Measurements from ENCODE around the gene SCART1. TPM values are rescaled to one million over a fixed set of nuclear protein-coding genes. Genes with fewer than 3 reads are reported as not detected.
"Not testable (repeated sequence)": the region's sequence is repeated elsewhere in the genome, so short reads cannot be mapped to it uniquely, and the experiment has no call there.

SCART1 gene
- total and polyA plus RNA-seq, 8 donors = 0.43 to 9.3 (median 5.9) TPM; not detected in 1

- Histone ChIP-seq H3K36me3 (no peaks in the 10 kb centered on the region), H3K9me3 (peaks cover 0 to 13% (median 8%) of the 10 kb centered on the region in 4 donors), H3K4me1 (no peaks in the 10 kb centered on the region), H3K27me3 (no peaks in the 10 kb centered on the region), H3K27ac (no peak overlapping the region), H3K4me3 (no peak overlapping the region)
- intact Hi-C loops (cut with DNase I; ENCODE audit: low total_unique reads) = no loop called here
- DNase-seq = no peak
- TF ChIP-seq POLR2A (IDR thresholded peaks at IDR 0.05) (no peak), POLR2AphosphoS5 (IDR thresholded peaks at IDR 0.05) (no peak), CTCF (IDR thresholded peaks at IDR 0.05) (no peak), EP300 (IDR thresholded peaks at IDR 0.05) (no peak)
- WGBS, 5 donors = 16 to 41% (median 27%) methylated on average over 4 of the region's 4 CpGs
Measured at GRCh38 chr10:133511907-133512528, 58.3 kb downstream of the SCART1 start.

GRCh38 chr10:133515471-133515870, 61.7 kb downstream of the SCART1 start:
- Histone ChIP-seq H3K27ac (no peak overlapping the region), H3K4me3 (no peak overlapping the region), H3K9me3 (no peaks in the 10 kb centered on the region), H3K27me3 (no peaks in the 10 kb centered on the region), H3K36me3 (no peaks in the 10 kb centered on the region), H3K4me1 (peaks cover 3 to 9% (median 8%) of the 10 kb centered on the region in 4 donors)
- TF ChIP-seq POLR2A (IDR thresholded peaks at IDR 0.05) (no peak), EP300 (IDR thresholded peaks at IDR 0.05) (no peak), POLR2AphosphoS5 (IDR thresholded peaks at IDR 0.05) (no peak), CTCF (IDR thresholded peaks at IDR 0.05) (no peak)
- 76 to 82% (median 78%) methylated on average over 4 of the region's 4 CpGs for WGBS, 5 donors
- DNase-seq = no peak
- intact Hi-C loops (cut with DNase I; ENCODE audit: low total_unique reads) = no loop called here

- Histone ChIP-seq H3K27me3 (no peaks in the 10 kb centered on the region), H3K27ac (no peak overlapping the region), H3K4me3 (no peak overlapping the region), H3K9me3 (no peaks in the 10 kb centered on the region), H3K36me3 (no peaks in the 10 kb centered on the region), H3K4me1 (peaks cover 3 to 14% (median 11%) of the 10 kb centered on the region in 4 donors)
- intact Hi-C loops (cut with DNase I; ENCODE audit: low total_unique reads) = no loop called here
- WGBS, 5 donors = 48 to 59% (median 52%) methylated on average over 4 of the region's 4 CpGs
- no peak for TF ChIP-seq EP300 (IDR thresholded peaks at IDR 0.05)
- TF ChIP-seq POLR2AphosphoS5 (IDR thresholded peaks at IDR 0.05) = no peak
- no peak for TF ChIP-seq POLR2A (IDR thresholded peaks at IDR 0.05)
- no peak for TF ChIP-seq CTCF (IDR thresholded peaks at IDR 0.05)
- DNase-seq = peak in 1 of 2 donors; percentile 30
Measured at GRCh38 chr10:133516057-133516456, 62.3 kb downstream of the SCART1 start.

GRCh38 chr10:133518517-133518916, 64.8 kb downstream of the SCART1 start:
- DNase-seq; H3K9me3 ChIP-seq; H3K4me3 ChIP-seq; H3K27ac ChIP-seq; intact Hi-C loops (cut with DNase I; ENCODE audit: low total_unique reads); H3K27me3 ChIP-seq; H3K36me3 ChIP-seq: not testable (repeated sequence)
- 70 to 78% (median 75%) methylated on average over 5 of the region's 5 CpGs for WGBS, 5 donors
- H3K4me1 ChIP-seq = peaks cover 3 to 14% (median 11%) of the 10 kb centered on the region in 4 donors

Other genes with a start within 250 kb of the SCART1 start
- gene UTF1, start 223.7 kb upstream of the SCART1 start, total RNA-seq = not detected
- gene UTF1, start 223.7 kb upstream of the SCART1 start, polyA plus RNA-seq = not detected
- 1 to 10 TPM in 1 of 5 donors, under 1 TPM in 2, not detected in 2; 0.45 to 3.2 (median 0.58) TPM for gene VENTX, start 216.1 kb upstream of the SCART1 start, total RNA-seq
- gene VENTX, start 216.1 kb upstream of the SCART1 start, polyA plus RNA-seq = under 1 TPM; 0.15 to 0.75 (median 0.35) TPM
- 10 to 100 TPM in 1 of 5 donors, 1 to 10 TPM in 3, not detected in 1; 3.3 to 50.8 (median 5.0) TPM for gene ADAM8, start 177.1 kb upstream of the SCART1 start, total RNA-seq
- gene ADAM8, start 177.1 kb upstream of the SCART1 start, polyA plus RNA-seq = 1 to 10 TPM; 1.8 to 4.4 (median 3.6) TPM
- gene TUBGCP2, start 145.1 kb upstream of the SCART1 start, total RNA-seq = 100 to 1,000 TPM in 1 of 5 donors, 10 to 100 TPM in 4; 18.3 to 117 (median 41.9) TPM
- 10 to 100 TPM; 40.3 to 89.8 (median 68.7) TPM for gene TUBGCP2, start 145.1 kb upstream of the SCART1 start, polyA plus RNA-seq
- gene ZNF511, start 145.0 kb upstream of the SCART1 start, total RNA-seq = 10 to 100 TPM; 12.7 to 82.1 (median 27.2) TPM
- 10 to 100 TPM; 55.8 to 63.4 (median 60.0) TPM for gene ZNF511, start 145.0 kb upstream of the SCART1 start, polyA plus RNA-seq
- 1 to 10 TPM in 2 of 5 donors, not detected in 3; 2.0 to 2.6 TPM for gene CALY, start 117.0 kb upstream of the SCART1 start, total RNA-seq
- under 1 TPM in 2 of 3 donors, not detected in 1; 0.44 to 0.78 TPM for gene CALY, start 117.0 kb upstream of the SCART1 start, polyA plus RNA-seq
- gene PRAP1, start 106.6 kb upstream of the SCART1 start, total RNA-seq = 10 to 100 TPM in 1 of 5 donors, 1 to 10 TPM in 1, not detected in 3; 4.8 to 13.9 TPM
- not detected for gene PRAP1, start 106.6 kb upstream of the SCART1 start, polyA plus RNA-seq
- 10 to 100 TPM in 1 of 5 donors, 1 to 10 TPM in 2, not detected in 2; 6.4 to 16.2 (median 7.2) TPM for gene FUOM, start 95.9 kb upstream of the SCART1 start, total RNA-seq
- gene FUOM, start 95.9 kb upstream of the SCART1 start, polyA plus RNA-seq = 10 to 100 TPM; 19.6 to 38.3 (median 36.7) TPM
- gene ECHS1, start 80.6 kb upstream of the SCART1 start, total RNA-seq = 10 to 100 TPM in 4 of 5 donors, 1 to 10 TPM in 1; 5.3 to 81.7 (median 46.8) TPM
- gene ECHS1, start 80.6 kb upstream of the SCART1 start, polyA plus RNA-seq = 100 to 1,000 TPM in 2 of 3 donors, 10 to 100 TPM in 1; 99.6 to 103 (median 103) TPM
- gene PAOX, start 74.7 kb upstream of the SCART1 start, total RNA-seq = 10 to 100 TPM in 4 of 5 donors, 1 to 10 TPM in 1; 3.3 to 40.0 (median 12.9) TPM
- gene PAOX, start 74.7 kb upstream of the SCART1 start, polyA plus RNA-seq = 10 to 100 TPM in 1 of 3 donors, 1 to 10 TPM in 2; 4.7 to 10.3 (median 6.8) TPM
- gene MTG1, start 59.8 kb upstream of the SCART1 start, total RNA-seq = 100 to 1,000 TPM in 3 of 5 donors, 10 to 100 TPM in 2; 36.7 to 177 (median 133) TPM
- 10 to 100 TPM; 38.8 to 52.9 (median 41.3) TPM for gene MTG1, start 59.8 kb upstream of the SCART1 start, polyA plus RNA-seq
- gene SPRN, start 29.3 kb upstream of the SCART1 start, total RNA-seq = not detected
- gene SPRN, start 29.3 kb upstream of the SCART1 start, polyA plus RNA-seq = 1 to 10 TPM in 1 of 3 donors, under 1 TPM in 1, not detected in 1; 0.18 to 5.2 TPM
- 10 to 100 TPM in 2 of 5 donors, 1 to 10 TPM in 2, not detected in 1; 1.7 to 19.9 (median 11.6) TPM for gene CYP2E1, start 73.4 kb downstream of the SCART1 start, total RNA-seq
- gene CYP2E1, start 73.4 kb downstream of the SCART1 start, polyA plus RNA-seq = 1 to 10 TPM; 4.0 to 5.0 (median 4.6) TPM
- gene SYCE1, start 111.6 kb downstream of the SCART1 start, total RNA-seq = not detected
- gene SYCE1, start 111.6 kb downstream of the SCART1 start, polyA plus RNA-seq = 1 to 10 TPM in 1 of 3 donors, under 1 TPM in 2; 0.45 to 1.7 (median 0.50) TPM
- gene FRG2B, start 172.8 kb downstream of the SCART1 start, total RNA-seq = not detected
- not detected for gene FRG2B, start 172.8 kb downstream of the SCART1 start, polyA plus RNA-seq

Measured in stomach (tissue), 9 donors.